SK-N-MC (cell line): ENCODE results near the gene COL6A5.

Experiments
- EZH2 ChIP-seq: fragments of 200-600 bp; sonication (generic); IDR thresholded peaks from one replicate; pipeline ENCODE4 v1.6.1; 2017; ENCODE audit warnings: antibody characterized with exemption
- POLR2AphosphoS5 ChIP-seq: IDR thresholded peaks from 2 replicates; pipeline ENCODE4 v1.6.1; 2012; ENCODE audit warnings: mild to moderate bottlenecking, low read depth, low read length, borderline replicate concordance

DNA sequence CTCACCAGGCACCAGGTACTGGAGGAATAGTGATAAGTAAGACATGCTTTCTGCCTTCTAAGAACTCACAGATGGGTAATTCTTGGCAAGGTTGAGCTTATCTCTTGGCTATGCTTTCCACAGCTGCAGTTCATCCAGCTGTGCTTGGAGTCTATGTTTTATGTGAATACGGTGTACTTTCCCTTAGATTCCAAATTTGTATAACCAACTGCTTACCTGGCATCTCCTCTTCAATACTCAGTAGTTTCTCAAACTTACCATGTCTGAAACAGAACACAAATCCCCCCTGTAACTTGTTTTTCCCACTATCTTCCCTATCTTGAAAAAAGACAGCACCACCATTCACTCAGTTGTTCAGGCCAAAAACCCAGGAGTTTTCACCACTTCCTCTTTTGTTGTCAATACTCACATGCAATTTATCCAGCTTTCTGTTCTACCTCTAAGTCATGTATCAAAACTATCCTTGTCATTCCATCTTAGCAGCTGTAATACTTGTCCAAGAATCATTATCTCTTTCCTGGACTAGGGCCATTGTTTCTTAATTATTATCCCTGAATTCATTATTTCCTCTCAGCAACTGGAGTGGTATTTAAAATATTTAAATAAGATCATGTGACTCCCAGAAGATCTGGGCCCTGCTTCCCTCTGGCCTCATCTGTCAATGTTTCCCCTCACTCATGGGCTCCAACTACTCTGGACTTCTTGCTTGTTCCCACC is 32.6 kb downstream of the COL6A5 start:
- TF ChIP-seq POLR2AphosphoS5 (no peak), EZH2 (no peak)
